GM12873 (cell line): Measurements from ENCODE around the gene ROR1.

Experiments
- TF ChIP-seq, protein P1 (sequence below): IDR thresholded peaks from 2 replicates; pipeline ENCODE4 v1.5.1; 2012; ENCODE audit warnings: low read depth, mild to moderate bottlenecking, moderate library complexity, low read length, control low read depth; ENCODE audit not compliant: insufficient read depth; ENCODE audit errors: missing control alignments

Gene ROR1

DNA sequence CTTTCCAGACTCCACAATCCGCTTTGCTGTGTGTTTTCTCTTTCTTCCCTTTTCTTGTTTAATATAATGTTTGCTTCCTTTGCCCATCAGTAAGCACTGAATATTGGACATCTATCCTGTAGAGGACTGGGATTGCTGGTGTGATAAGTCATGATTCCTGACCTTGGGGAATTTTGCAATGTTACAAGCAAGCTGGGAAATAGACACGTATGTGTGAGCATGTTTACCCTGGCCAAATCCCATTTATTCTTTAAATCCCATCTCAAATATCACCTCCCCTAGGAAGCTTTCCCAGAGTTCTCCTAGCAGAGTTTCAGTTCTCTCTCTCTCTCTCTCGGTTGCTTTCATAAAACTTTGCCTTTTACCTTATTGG lies 155.3 kb downstream of the ROR1 start:
- TF ChIP-seq, protein P1, sequence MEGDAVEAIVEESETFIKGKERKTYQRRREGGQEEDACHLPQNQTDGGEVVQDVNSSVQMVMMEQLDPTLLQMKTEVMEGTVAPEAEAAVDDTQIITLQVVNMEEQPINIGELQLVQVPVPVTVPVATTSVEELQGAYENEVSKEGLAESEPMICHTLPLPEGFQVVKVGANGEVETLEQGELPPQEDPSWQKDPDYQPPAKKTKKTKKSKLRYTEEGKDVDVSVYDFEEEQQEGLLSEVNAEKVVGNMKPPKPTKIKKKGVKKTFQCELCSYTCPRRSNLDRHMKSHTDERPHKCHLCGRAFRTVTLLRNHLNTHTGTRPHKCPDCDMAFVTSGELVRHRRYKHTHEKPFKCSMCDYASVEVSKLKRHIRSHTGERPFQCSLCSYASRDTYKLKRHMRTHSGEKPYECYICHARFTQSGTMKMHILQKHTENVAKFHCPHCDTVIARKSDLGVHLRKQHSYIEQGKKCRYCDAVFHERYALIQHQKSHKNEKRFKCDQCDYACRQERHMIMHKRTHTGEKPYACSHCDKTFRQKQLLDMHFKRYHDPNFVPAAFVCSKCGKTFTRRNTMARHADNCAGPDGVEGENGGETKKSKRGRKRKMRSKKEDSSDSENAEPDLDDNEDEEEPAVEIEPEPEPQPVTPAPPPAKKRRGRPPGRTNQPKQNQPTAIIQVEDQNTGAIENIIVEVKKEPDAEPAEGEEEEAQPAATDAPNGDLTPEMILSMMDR = no peak

DNA sequence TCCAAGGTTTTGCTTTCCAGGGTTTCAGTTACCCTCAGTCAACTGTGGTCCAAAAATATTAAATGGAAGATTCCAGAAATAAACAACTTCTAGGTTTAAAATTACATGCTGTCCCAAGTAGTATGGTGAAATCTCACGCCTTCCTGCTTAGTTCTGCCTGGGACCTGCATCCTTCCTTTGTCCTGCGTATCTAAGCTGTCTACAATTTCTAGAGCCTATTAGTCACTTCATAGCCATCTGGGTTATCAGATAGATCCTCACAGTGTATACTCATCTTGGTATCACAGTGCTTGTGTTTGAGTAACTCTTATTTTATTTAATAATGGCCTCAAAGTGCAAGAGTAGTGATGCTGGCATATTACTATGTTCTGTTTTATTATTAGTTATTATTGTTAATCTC lies 157.7 kb downstream of the ROR1 start:
- TF ChIP-seq, protein P1 = no peak

DNA sequence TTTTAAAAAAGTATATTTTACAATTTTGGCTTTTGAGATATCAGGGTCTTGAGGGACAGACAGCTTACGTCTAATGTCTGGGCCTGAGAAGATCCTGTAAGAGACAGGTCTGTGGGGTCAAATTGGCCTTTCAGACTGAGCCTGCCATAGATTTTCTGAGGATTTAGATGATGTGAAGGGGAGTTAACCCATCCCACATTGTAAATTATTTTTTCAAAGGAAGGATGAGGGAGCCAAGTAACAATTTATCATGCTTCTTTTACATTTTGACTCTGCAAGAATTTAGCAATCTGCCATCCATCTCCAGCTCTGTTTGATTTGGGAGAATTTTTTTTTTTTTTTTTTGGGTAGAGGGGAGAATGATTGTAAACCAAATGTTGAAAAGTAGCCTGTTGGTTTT lies 160.9 kb downstream of the ROR1 start:
- TF ChIP-seq, protein P1 = no peak

DNA sequence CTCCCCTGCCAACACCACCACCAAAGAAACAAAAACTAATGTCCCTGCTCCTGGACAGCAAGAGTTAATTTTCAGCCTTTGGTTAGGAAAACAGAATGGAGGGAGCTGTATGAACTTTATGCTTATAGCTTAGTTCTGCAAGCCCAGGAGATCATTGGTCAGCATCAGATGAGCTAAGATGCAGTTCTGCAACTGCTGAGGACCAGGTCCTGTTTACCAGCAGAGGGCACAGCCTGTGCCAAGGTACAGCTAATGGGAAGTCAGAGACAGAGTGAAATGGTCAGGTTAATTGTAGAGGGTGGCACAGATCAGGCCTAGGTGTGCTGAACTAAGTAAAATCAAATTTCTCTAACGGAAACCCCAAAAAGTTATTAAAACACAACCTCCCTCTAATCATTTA lies 161.3 kb downstream of the ROR1 start:
- TF ChIP-seq, protein P1 = peak; percentile 12

DNA sequence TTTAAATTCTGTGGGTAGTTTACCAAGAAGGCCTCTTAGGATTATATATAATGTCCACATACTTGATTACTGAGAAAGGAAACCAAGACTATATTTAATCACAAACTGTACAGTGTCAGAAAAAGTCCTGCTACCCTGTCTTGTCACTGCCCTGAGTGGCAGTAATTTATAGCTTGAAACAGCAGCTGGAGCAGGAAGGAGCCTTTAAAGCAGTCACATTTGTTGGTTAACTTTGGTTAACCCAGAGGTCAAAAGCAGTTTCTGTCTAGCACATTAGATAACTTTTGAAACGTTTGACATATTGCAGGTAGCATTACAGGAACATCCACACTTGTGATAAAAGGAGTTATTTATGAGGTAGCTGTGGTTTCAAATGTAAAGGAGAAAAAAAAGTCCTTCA lies 161.7 kb downstream of the ROR1 start:
- TF ChIP-seq, protein P1 = no peak

DNA sequence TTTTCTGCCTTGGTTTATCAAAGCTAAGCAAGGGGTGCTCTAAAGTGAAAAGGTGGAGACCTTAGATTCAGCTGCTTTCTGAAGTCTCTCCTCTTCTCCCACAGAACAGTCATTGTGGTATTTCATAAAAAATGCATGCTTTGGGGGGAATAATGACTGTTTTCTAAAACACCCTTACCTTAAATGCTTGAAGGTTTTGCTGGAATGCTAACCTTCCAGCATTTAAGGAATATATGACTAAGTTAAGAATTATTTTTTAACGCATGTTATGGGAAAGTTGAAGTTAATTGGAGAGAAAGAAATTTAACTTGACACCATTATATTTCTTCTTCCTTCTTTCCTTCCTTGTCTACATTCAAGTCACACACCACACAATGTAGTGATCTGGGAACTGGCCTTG lies 162.5 kb downstream of the ROR1 start:
- TF ChIP-seq, protein P1 = no peak

DNA sequence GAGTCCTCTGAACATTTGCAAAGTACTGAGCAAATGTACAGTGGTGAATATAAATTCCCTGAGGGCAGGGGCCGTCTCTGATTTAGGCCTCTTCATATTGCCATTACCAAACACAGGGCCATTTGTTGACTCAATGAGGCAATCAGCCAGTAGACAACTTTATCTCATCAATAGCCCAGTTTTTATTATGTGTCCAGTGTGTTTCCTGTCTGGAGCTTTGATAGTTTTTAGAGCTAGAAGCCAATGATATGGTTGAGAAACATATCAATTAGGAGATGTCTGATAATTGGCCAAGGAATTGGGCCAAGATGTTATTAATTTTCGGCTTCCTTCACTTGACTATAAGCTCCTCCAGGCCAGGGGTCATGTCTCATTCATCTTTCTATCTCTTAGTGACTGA lies 163.0 kb downstream of the ROR1 start:
- TF ChIP-seq, protein P1 = no peak
